ENCODE results near the gene SSBP1.

DNA sequence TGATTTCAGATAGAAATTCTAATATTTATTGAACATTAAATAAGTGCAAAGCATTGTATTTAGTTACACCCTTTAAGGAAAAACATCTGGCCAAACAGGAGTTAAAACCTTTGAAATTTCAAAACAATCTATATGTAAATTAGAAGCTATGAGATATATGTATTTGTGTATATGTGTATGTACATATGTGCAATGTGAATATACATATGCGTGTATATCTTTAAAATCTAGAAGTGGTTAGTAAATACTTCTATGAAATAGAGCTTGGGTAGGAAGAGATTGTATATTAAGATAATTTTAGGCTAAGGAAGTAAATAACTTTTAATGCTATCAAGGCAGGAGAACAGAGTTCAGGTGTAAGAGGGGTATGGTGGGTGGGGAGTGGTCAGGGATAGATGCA, 20.7 kb upstream of the SSBP1 start:
- TF ChIP-seq POLR2A (IDR thresholded peaks at IDR 0.05) (no peak), EP300 (IDR thresholded peaks at IDR 0.05) (no peak)
